GM21367 (cell line): ENCODE measurements around the gene INSM1.

Experiments
- ATAC-seq: cut with Tn5 transposase; IDR thresholded peaks from one replicate; pipeline ENCODE4 v1.9.1; 2021; ENCODE audit not compliant: unreplicated experiment

INSM1 gene

DNA sequence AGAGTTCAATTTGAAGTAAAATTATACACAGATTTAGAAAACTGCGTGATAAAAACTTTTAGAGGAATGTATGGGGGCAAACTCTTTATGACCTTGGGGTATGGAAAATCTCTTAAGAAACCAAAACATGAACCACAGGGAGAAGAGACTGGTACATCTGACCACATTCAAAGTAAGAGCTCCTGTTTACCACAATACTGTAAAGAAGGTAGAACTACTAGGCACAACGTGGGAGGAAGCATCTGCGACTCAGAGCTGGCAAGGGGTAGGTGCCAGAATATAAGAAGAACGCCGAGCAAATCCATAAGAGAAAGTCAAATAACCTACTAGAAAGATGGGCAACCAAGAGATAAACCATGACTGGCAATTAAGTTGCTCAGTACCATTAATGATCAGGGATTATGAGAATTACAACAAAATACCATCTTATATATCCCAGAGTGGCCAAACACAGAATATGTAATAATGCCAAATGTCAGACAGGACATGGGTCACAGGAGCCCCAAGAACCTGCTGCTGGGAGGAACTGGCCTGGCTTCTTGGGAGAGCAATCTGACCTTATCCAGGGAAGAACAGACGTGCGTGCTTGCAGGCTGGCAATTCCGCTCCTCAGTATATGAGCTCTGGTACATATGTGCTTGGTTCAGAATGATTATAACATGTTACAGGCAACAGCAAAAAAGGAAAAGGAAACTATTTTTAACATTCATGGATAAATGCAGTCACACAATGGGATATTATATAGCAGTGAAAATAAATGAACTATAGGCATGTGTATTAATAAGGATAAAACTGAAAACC, 50.2 kb downstream of the INSM1 start:
- no peak for ATAC-seq
